WERI-Rb-1 (cell line): ENCODE data around the gene ATAD1.
"Not testable (repeated sequence)": the region's sequence is repeated elsewhere in the genome, so short reads cannot be mapped to it uniquely, and the experiment has no call there.

Experiments used
- DNase-seq: peaks from one replicate; pipeline ENCODE4 v3.0.0-alpha.2; 2020
- H3K27ac ChIP-seq: fragments of 250-450 bp; sonication (Bioruptor Pico); 2 replicates; pipeline ENCODE4 v1.5.1; 2020; ENCODE audit warnings: mild to moderate bottlenecking, moderate library complexity
- H3K27me3 ChIP-seq: fragments of 250-450 bp; sonication (Bioruptor Pico); 2 replicates; pipeline ENCODE4 v1.5.1; 2021; ENCODE audit warnings: mild to moderate bottlenecking, low read depth, moderate library complexity; ENCODE audit not compliant: insufficient read depth, severe bottlenecking
- H3K36me3 ChIP-seq: fragments of 250-450 bp; sonication (Bioruptor Pico); 2 replicates; pipeline ENCODE4 v1.5.1; 2020; ENCODE audit warnings: mild to moderate bottlenecking, moderate library complexity
- H3K4me3 ChIP-seq: 2 replicates; pipeline ENCODE4 v1.5.1; 2011; ENCODE audit warnings: low read depth, mild to moderate bottlenecking, control low read depth, low read length
- H3K9me3 ChIP-seq: fragments of 250-450 bp; sonication (Bioruptor Pico); 2 replicates; pipeline ENCODE4 v1.5.1; 2021; ENCODE audit warnings: mild to moderate bottlenecking, moderate library complexity; ENCODE audit not compliant: severe bottlenecking
- CTCF ChIP-seq: IDR thresholded peaks from 2 replicates; pipeline ENCODE4 v1.5.1; 2011; ENCODE audit warnings: low read depth, mild to moderate bottlenecking, control low read depth, inconsistent platforms, low read length

The ATAD1 gene

GRCh38 chr10:87740254-87740655 lies 77.8 kb downstream of the ATAD1 start:
- DNase-seq, result no peak
- TF ChIP-seq CTCF, result no peak
- Histone ChIP-seq H3K27me3 (no peaks in the 10 kb centered on the region), H3K27ac (no peak overlapping the region), H3K9me3 (no peaks in the 10 kb centered on the region), H3K36me3 (no peaks in the 10 kb centered on the region), H3K4me3 (no peak overlapping the region)

- no peak overlapping the region for H3K27ac ChIP-seq
- no peaks in the 10 kb centered on the region for H3K9me3 ChIP-seq
- no peak for DNase-seq
- H3K27me3 ChIP-seq, result no peaks in the 10 kb centered on the region
- TF ChIP-seq CTCF, result no peak
- H3K36me3 ChIP-seq, result no peaks in the 10 kb centered on the region
- H3K4me3 ChIP-seq, result no peak overlapping the region
Observed at GRCh38 chr10:87739703-87740102, 78.3 kb downstream of the ATAD1 start.

GRCh38 chr10:87738253-87738652 lies 79.8 kb downstream of the ATAD1 start:
- not testable (repeated sequence) for DNase-seq, H3K27ac ChIP-seq, H3K27me3 ChIP-seq, H3K36me3 ChIP-seq, H3K9me3 ChIP-seq, H3K4me3 ChIP-seq

- H3K27me3 ChIP-seq, result no peaks in the 10 kb centered on the region
- peak; percentile 61 for TF ChIP-seq CTCF
- H3K9me3 ChIP-seq, result no peaks in the 10 kb centered on the region
- DNase-seq, result peak; percentile 66
- no peak overlapping the region for H3K27ac ChIP-seq
- peak overlapping the region; percentile 32 for H3K4me3 ChIP-seq
- no peaks in the 10 kb centered on the region for H3K36me3 ChIP-seq
Observed at GRCh38 chr10:87734987-87735827, 82.8 kb downstream of the ATAD1 start.

- Histone ChIP-seq H3K4me3 (no peak overlapping the region), H3K27me3 (no peaks in the 10 kb centered on the region), H3K27ac (no peak overlapping the region), H3K36me3 (no peaks in the 10 kb centered on the region), H3K9me3 (no peaks in the 10 kb centered on the region)
- DNase-seq, result no peak
- no peak for TF ChIP-seq CTCF
Observed at GRCh38 chr10:87733081-87733480, 84.9 kb downstream of the ATAD1 start.

GRCh38 chr10:87729940-87730339 lies 88.1 kb downstream of the ATAD1 start:
- H3K4me3 ChIP-seq, result no peak overlapping the region
- H3K36me3 ChIP-seq, result no peaks in the 10 kb centered on the region
- no peak for DNase-seq
- H3K27ac ChIP-seq, result no peak overlapping the region
- H3K9me3 ChIP-seq, result no peaks in the 10 kb centered on the region
- H3K27me3 ChIP-seq, result no peaks in the 10 kb centered on the region
- no peak for TF ChIP-seq CTCF
